Stimulated activated CD8-positive, alpha-beta memory T cell treated with anti-CD3 and anti-CD28 coated beads, Interleukin-7, amount 100 ng/mL, for 4 hours (primary cell): ENCODE results near the gene FBLIM1.

ENCODE experiments used
- DNase-seq, 2 donors: peaks; one replicate each; pipeline ENCODE4 v3.0.0-alpha.2; 2020; ENCODE audit warnings: low read depth in 2 of 2

FBLIM1 gene, protein sequence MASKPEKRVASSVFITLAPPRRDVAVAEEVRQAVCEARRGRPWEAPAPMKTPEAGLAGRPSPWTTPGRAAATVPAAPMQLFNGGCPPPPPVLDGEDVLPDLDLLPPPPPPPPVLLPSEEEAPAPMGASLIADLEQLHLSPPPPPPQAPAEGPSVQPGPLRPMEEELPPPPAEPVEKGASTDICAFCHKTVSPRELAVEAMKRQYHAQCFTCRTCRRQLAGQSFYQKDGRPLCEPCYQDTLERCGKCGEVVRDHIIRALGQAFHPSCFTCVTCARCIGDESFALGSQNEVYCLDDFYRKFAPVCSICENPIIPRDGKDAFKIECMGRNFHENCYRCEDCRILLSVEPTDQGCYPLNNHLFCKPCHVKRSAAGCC

DNA sequence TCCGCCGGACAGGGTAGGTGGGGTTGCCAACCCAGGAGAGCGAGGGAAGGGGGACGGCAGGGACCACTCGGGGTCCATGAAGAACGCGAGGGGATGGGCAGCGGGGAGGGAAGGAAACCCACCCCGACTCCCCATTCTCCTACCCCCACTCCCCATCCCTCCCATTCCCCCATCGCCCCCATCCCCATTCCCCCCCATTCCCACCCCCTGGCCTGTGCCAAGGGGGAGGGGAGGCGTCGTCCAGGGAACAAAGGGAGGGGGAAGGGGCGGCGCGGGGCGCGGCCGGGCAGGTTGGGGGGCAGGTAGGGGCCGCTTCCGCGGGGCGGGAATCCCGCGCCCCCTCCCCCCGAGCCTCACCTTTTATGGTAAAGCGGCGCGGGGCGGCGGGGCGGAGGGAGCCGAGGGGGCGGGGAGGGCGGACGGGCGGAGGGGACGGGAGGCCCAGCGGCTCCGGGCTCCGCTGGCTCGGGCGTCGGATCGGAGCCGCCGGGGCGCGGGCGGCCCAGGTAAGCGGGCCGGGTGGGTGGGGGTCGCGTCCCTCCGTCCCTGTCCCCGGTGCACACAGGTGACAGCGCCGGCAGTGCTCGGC is at the start of gene FBLIM1:
FBLIM1 (plus strand) TSS at position 453 of the 589 bp plus-strand sequence. CDS start 6,189 bp downstream, outside the sequence.
- DNase-seq = no peak

DNA sequence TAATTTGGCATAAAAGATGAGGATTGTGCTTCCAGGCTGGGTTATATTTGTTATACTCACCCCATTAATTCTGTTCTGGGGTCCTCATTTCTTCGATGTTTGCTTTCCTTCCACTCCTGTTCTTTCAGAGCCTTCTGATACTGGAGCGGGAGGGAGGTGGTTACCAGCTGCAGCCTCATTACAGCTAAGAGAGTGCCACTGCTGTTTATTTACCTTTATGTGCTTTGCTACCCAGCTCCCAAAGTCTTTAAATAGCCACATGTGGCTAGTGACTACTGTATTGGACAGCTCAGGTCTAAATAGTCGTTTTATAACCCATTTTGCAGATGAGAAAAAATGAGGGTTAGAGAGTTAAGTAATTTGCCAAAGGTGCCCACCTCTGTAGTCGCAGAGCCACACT is 49.4 kb upstream of the FBLIM1 start:
- DNase-seq = no peak

DNA sequence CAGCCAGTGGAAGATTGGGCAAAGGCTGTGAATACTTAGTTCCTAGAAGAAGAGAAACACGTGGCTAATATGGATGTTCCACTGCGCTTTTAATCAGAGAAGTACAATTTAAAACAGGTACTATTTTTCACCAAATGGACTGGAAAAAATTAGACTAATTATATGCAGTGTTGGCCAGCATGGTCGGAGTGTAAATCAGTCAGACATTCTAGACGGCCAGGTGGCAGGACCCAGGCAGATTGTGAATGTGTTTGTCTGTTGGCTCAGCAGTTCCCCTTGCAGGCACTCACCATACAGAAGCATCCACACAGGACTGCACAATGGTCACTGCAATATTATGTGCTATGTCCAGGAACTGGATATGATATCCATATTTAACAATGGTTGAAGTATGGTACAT is 46.4 kb upstream of the FBLIM1 start:
- DNase-seq = no peak

DNA sequence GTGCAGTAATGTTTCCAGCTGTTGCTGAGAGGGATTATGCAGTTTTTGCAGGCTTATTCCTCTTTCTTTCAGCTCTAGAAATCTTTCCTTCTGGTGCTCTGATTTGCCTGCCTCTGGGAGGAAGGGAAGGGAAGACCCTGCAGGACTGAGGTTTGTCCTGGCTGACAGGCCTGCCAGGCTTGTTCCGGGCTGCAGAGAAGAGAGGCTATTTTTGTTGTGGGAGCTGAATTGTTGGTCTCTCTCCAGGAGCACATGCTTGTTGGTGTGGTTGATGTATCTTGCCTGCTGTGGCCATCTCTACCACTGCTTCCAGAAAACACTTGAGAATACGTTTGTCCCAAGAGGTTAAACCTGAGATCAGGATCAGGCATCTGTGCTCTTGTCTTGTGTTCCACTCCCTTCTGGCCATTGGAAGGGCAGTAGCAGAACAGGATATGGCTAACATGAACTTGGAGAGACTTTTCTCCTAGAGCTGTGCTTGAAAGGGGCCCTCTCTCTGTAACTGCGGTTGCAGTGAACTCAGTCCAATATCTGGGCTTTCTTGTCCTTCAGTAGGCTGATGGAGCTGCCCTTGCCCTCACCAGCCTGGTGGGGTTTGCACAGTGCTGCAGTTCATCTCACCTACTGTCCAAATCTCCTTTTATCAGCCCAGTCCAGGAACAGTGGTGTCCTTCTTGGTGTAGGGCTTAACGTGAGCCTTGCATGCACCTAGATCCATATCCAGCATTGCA is 44.0 kb upstream of the FBLIM1 start:
- no peak for DNase-seq

DNA sequence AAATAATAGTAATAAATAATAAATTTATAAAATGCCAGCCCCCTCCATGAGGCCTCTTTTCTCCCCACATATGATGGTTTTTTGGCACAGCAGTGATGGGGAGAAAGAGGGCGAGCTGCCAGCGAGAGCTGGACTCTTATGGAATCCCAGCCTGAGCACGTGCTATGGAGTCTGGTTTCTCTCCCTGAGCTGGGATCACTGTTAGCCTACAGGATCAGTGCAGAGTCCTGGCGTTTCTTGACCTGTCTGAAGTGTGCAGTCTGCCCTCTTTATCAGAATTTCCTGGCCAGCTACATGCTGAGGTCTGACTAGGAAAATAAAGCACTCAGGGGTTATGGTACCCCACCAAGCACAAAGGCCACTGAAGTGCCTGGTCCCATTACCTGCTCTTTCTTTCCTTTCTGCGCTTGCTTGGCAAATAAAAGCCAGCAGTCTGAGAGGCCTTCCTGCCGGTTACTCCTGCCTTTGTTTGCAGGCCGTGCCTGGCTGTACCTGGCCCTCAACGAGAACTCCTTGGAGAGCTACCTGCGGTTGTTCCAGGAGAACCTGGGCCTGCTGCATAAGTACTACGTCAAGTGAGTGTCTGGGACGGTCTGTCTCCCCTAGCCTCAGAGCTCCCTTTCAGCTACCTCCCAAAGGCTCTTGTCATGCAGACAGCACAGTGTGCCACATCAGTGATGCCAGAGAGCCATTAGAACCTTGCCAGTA is 41.0 kb upstream of the FBLIM1 start:
- no peak for DNase-seq

DNA sequence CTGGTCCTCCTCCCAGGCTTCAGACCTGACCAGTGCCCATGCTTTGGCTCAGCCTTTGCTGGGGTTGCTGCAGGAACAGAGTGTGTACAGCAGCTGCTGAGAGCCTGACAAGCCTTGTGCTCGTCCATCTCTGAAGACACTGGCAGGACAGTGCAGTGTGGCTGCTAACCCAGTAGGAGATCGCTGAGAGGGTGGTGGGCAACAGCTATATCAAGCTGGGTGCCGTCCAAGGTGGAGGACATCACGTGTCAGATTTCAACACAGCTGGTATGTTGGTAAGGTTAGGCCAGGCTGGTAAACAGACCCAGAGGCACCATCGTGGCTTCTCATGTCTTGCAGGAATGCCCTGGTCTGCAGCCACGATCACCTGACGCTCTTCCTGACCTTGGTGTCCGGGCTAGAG is 40.4 kb upstream of the FBLIM1 start:
- DNase-seq = no peak

DNA sequence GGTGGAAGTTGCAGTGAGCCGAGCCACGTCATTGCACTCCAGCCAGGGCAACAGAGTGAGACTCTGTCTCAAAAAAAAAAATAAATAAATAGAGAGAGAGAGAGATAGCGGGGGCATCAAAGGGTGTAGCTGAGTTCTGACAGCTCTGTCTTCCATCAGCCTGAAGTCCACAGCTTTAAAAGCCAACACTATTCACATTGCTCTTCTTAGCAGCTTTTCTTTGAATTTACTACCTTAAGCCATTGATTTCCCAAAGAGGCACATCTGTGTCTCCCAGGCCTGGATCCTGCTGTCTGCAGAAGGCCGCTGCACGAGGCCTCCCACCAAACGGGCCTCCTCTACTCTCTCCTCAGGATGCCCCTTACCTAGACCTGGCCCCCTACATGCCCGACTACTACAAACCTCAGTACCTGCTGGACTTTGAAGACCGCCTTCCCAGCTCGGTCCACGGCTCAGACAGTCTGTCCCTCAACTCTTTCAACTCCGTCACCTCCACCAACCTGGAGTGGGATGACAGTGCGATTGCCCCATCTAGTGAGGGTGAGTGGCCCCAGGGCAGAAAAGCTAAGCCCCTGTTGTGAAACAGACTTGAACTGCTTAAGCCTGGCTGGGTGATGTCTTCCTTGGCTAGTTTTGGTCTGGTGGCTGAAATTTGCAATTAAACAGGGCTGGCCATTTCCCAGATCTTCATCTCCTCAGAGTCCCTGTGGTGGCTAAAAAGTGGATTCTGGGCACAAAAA is 39.0 kb upstream of the FBLIM1 start:
- no peak for DNase-seq

DNA sequence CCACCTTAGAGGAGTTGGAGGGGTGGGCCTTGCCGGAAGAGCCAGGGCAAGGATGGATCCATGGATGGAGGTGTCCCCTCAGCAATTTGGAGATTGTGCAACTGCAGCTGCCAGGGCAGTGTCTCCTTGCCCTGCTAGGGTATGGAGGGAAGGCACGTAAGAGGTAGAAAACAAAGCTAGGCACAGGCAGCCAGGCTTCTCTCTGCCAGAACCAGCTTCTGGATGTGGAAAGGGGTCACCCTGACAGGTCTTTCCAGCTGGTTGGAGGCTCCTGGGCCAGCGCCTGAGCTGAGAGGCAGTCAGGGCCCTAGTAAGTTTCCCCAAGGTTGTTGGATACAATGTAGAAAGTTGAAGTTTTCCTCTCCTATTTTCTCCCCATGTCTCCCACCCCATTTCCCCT is 37.7 kb upstream of the FBLIM1 start:
- DNase-seq = no peak

DNA sequence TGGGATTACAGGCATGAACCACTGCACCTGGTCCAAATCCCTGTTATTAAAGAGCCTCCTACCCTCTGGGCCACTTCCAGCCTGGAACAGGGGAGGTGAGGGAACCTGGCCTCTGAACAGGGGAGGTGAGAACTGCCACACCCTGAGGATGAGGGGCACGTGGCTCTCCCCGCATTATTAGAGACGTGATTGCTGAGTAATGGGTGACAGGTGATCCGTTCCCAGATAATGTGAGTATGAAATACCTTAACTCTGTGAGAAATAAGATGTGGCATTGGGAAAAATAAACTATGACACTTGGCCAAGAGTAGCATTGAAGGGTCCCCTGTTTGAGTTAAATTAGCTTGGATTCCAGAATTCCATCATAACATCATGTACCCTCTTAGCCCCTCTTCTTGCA is 36.2 kb upstream of the FBLIM1 start:
- no peak for DNase-seq

DNA sequence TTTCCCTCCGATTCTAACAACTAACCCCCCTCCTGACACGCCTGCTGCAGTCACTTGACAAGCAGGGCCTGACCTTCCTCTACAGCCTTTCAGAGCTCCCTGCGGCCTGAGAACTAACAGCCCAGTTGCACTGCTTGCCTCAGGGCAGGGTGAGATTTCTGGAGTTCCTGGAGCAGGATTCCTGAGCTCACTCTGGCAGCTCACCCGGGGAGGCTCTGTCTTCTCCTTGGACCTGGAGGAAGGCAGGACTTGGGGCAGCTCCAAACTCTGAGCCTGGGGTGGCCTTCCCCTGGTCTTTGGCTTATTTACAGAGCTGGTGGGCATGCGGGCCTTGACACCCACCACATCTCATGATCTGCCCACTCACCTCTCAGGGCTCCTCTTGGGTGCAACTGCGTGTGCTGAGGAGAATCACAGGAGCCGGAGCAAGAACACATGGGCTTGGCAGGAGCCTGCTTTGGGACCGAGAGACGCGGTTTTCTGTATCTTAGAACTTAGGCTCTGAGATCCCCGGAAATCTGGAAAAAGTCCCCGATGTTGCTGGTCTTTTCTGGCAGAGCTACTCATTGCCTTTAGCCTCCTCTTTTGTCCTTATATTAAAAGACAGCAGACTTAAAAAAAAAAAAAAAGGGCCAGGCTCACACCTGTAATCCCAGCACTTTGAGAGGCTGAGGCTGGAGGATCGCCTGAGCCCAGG is 35.6 kb upstream of the FBLIM1 start:
- no peak for DNase-seq

DNA sequence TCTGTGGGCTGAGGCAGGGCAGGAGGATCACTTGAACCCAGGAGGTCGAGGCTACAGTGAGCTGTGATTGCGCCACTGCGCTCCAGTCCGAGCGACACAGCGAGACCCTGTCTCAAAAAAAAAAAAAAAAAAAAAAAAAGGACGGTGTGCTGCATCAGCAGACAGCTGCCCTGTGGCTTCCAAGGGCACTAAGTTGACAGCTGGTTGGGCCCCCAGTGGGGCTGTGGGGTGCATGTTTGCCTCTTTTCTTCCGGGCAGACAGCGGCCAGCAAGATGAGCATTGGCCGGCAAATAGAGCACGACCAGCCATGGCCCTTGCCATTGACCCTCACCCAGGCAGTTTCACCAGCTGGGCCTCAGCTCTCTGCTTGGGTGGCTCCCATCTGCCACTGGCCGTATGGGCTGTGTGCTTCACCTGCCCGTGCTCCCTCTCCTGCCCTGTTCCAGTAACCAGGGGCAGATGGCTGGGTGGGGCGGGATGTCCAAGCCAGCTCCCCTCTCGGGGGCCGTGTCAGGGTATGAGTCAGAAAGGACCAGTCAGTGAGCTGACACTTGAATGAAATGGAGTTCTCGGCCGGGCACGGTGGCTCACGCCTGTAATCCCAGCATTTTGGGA is 34.9 kb upstream of the FBLIM1 start:
- no peak for DNase-seq

DNA sequence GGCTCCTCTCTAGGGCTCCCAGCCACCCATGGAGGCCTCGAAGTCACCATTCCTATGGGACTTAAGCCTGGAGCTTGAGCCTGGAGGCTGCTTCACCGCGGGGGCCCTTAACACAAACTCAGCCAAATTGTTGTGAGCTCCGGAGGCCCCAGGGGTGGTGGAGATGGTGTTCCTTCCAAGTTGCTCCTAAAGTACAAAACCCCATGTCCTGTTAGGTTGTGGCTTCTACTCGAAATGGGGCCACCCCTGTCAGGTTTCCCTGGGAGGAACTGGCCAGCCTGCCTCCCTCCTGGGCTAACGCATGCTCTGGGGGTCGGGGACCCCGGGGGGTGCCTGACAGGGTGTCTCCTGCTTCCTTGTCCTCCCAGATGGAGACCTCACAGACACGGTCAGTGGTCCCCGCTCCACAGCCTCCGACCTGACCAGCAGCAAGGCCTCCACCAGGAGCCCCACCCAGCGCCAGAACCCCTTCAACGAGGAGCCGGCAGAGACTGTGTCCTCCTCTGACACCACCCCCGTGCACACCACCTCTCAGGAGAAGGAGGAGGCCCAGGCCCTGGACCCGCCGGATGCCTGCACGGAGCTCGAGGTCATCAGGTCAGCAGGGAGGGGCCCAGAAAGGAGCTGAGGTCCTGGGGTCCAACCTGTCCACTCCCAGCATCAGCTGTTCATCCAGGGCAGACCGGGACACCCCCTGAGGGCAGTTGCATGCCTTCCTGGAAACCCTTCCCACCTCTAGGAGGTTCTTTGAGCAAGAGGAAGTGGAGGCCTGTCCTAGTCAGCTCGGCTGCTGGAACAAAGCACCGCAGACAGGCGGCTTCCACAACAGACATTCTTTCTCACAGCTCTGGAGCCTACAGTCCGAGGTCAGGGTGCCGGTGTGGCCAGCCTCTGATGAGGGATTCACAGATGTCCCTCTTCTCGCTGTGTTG is 33.4 kb upstream of the FBLIM1 start:
- no peak for DNase-seq

DNA sequence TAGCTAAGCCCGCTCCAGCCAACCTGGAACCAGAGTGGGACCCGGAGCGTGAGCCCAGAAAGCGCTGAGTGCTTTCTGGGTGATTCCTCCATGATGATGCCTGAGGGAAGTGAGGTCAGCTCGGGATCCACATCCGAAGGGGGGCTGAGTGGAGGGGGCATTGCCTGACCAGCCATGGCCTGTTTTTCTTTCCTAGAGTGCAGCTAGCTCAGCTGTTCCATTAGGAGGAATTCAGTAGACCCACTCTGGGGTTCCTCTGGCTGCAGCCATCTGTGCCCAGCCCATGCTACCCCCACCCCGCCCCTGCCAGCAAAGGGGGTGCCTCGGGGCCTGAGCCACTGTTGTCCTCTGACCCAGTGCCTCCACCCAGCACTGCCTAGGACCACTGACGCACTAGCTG is 32.1 kb upstream of the FBLIM1 start:
- no peak for DNase-seq

DNA sequence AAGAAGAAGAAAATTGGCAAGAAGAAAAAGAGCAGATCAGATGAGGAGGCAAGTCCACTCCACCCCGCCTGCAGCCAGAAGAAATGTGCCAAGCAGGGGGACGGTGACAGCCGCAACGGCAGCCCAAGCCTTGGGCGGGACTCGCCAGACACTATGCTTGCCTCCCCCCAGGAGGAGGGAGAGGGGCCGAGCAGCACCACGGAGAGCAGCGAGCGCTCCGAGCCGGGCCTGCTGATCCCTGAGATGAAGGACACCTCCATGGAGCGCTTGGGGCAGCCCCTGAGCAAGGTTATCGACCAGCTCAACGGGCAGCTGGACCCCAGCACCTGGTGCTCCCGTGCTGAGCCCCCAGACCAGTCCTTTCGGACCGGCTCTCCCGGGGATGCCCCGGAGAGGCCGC is 31.6 kb upstream of the FBLIM1 start:
- no peak for DNase-seq

DNA sequence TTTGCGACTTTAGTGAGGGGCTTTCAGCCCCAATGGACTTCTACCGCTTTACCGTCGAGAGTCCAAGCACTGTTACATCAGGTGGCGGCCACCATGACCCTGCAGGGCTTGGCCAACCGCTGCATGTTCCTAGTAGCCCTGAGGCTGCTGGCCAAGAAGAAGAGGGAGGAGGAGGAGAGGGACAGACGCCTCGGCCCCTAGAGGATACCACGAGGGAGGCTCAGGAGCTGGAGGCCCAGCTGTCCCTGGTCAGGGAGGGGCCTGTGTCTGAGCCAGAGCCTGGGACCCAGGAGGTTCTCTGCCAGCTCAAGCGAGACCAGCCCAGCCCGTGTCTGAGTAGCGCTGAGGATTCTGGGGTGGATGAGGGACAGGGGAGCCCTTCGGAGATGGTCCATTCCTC is 31.2 kb upstream of the FBLIM1 start:
- no peak for DNase-seq

DNA sequence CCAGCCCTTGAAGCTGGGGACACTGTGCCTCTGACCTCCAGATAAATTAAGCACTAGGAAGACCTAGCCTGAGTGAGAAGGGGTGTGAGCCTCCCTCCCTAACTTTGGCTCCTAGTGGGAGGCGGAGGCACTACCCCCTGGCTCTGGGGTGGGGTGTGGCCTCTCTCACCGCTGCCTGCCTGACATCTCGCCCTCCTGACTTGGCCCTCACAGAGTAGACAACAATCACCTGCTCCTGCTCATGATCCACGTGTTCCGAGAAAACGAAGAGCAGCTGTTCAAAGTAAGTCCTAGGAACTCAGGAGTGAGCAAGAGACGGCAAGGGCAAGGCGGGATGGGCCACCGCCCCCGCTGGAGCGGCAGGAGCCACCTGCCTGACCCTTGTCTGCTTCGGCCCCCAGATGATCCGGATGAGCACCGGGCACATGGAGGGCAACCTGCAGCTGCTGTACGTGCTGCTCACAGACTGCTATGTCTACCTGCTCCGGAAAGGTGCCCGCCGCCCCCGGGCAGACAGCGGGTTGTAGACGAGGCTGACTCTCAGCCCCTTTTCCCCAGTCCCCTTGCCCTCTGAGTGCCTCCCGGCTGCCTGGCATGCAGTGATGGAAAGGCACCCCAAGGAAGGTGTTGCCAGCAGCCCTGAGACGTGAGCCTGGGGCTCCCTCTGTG is 30.6 kb upstream of the FBLIM1 start:
- no peak for DNase-seq

DNA sequence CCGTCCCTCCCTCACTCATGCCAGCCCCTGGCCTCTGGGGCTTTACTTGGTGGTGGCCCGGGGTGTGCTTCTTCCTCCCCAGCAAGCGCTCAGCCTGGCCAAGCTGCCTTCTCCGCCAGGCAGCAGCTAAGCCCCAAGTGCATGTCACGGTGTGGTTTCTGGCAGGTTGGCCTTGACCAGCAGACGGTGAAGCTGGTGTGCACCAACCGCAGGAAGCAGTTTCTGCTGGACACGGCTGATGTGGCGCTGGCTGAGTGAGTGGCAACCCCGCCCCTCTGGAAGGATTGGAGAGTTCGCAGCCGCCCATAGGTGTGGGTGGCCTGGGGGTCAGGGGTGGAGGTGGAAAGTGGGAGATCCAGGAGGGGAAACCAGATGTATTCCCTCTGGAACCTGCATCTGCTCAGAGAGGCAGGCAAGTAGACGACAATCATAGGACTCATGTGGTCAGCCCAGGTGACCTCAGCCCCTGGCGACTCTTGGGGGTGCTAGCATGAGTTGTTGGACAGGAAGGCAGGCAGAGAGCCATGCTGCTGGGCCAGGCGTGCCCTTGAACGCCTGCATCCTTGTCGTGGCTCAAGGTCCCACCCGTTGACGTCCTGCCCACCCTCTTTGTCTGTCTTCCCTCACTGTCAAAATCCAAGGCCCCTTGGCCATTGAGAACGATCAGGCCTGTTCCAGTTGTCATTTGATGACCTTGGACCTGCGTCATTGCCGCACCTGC is 29.5 kb upstream of the FBLIM1 start:
- DNase-seq = no peak

DNA sequence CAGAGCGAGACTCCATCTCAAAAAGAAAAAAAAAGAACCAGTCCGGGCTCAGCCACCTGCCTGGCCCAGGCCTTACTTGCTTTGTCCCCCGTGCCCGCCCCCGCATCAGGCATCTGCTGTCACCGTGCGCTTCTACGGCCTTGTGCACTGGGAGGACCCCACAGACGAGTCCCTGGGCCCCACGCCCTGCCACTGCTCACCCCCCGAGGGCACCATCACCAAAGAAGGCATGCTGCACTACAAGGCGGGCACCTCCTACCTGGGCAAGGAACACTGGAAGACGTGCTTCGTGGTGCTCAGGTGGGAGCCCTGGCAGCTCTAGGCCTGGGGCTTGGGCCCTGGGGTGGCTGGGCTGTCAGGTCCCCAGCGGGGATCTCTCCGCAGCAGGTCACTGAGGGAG is 28.2 kb upstream of the FBLIM1 start:
- DNase-seq = no peak
